Measurements from ENCODE around the gene CASKIN2.

Gene CASKIN2

GRCh38 chr17:75475144-75475835, 40.0 kb downstream of the CASKIN2 start:
- Mint-ChIP-seq H3K4me1 (ENCODE audit: low read depth) (no peaks in the 10 kb centered on the region), H3K4me3 (no peak overlapping the region), H3K36me3 (ENCODE audit: low read depth) (peaks cover 9% of the 10 kb centered on the region), H3K9me3 (no peaks in the 10 kb centered on the region), H3K27ac (no peak overlapping the region), H3K27me3 (ENCODE audit: low read depth) (no peaks in the 10 kb centered on the region)
- no peak for DNase-seq (ENCODE audit: low spot score)

DNA sequence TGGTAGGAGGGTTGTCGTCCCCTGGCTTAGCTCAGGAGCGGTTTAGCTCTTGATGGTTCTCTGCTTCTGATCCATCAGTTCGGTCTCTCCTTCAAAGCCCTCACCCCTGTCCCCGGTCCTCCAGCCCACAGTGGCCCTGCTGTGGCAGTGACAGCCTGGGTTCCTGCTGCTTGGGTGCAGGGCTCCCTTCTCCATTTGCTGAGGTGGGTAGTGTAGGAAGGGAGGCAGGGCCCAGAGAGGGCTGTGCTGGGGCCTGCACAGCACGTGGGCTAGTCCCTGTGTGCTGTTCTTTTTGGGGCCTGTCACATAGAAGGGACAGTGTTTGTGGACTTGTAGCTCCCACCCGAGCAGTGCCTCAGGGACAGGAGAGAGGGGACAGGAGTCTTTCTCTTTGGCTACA, 40.6 kb downstream of the CASKIN2 start:
- Mint-ChIP-seq H3K4me3 (no peak overlapping the region), H3K27ac (no peak overlapping the region), H3K27me3 (ENCODE audit: low read depth) (no peaks in the 10 kb centered on the region), H3K4me1 (ENCODE audit: low read depth) (no peaks in the 10 kb centered on the region), H3K36me3 (ENCODE audit: low read depth) (peaks cover 9% of the 10 kb centered on the region), H3K9me3 (no peaks in the 10 kb centered on the region)
- no peak for DNase-seq (ENCODE audit: low spot score)

GRCh38 chr17:75473246-75473645, 42.1 kb downstream of the CASKIN2 start:
- Mint-ChIP-seq H3K27ac (no peak overlapping the region), H3K36me3 (ENCODE audit: low read depth) (peaks cover 9% of the 10 kb centered on the region), H3K27me3 (ENCODE audit: low read depth) (no peaks in the 10 kb centered on the region), H3K9me3 (no peaks in the 10 kb centered on the region), H3K4me1 (ENCODE audit: low read depth) (no peaks in the 10 kb centered on the region), H3K4me3 (no peak overlapping the region)
- no peak for DNase-seq (ENCODE audit: low spot score)

DNA sequence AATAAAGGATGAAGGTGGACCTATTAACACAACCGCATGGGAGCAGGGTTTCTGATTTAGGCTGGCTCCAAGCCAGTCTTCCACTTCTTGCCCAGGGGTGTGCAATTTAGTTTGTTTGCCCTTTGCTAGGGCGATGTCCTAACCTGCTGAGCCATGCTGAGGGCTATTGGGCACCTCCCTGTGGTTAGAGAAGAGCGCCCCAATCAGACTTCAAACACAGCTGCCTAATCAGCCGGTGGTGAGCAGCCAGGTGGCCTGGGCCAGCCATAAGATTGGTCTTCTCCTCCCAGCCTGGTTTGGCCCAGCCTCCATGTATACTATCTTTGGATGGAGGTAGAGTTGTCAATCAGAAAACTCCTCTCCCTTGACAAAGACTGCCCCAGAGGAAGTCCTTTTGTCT, 43.2 kb downstream of the CASKIN2 start:
- H3K9me3 Mint-ChIP-seq: no peaks in the 10 kb centered on the region
- DNase-seq (ENCODE audit: low spot score): no peak
- peaks cover 9% of the 10 kb centered on the region for H3K36me3 Mint-ChIP-seq (ENCODE audit: low read depth)
- H3K27me3 Mint-ChIP-seq (ENCODE audit: low read depth): no peaks in the 10 kb centered on the region
- H3K4me1 Mint-ChIP-seq (ENCODE audit: low read depth): no peaks in the 10 kb centered on the region
- no peak overlapping the region for H3K4me3 Mint-ChIP-seq
- no peak overlapping the region for H3K27ac Mint-ChIP-seq

DNA sequence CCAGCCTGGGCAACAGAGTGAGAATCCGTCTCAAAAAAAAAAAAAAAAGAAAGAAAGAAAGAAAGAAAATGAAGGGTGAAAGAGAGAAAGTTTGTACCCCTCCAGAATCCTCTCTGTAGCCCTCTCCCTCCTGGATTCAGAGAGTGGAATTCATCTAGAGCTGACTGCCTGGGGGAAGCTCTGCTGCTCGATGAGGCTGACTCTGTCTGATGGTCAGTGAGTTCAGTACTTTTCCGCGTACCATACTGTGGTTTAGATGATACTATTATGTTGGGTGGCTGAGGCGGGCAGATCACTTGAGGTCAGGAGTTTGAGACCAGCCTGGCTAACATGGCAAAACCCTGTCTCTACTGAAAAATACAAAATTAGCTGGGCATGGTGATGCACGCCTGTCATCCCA, 44.1 kb downstream of the CASKIN2 start:
- H3K9me3 Mint-ChIP-seq: no peaks in the 10 kb centered on the region
- no peaks in the 10 kb centered on the region for H3K4me1 Mint-ChIP-seq (ENCODE audit: low read depth)
- H3K36me3 Mint-ChIP-seq (ENCODE audit: low read depth): peaks cover 8% of the 10 kb centered on the region
- H3K4me3 Mint-ChIP-seq: no peak overlapping the region
- H3K27ac Mint-ChIP-seq: no peak overlapping the region
- no peak for DNase-seq (ENCODE audit: low spot score)
- H3K27me3 Mint-ChIP-seq (ENCODE audit: low read depth): no peaks in the 10 kb centered on the region

DNA sequence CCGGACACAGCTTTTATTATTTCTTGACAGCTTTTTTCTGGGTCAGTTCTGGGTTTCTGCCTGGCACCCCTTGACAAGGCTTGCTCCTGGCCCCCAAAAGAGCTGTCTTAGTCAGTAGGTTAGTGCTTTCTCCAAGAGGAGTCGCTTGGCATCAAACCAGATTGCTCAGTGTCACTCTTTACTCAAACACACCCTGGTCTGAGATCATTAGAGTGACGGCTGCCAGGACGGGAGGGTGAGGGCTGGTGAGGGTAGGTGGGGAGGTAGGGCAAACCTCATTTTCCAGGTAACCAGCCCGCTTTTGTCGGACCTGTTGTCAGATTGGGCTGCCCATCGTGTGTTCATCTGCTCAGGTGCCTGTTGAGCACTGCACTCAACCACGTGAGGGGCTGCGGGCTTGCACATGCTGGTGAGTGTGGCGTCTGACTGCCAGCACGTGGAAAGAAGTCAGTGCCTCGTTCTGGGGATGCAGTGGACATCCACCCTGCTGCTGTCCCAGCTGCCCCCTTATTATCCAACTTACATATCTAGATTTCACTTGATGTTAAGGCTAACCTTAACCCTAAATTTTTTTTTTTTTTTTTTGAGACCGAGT, 46.5 kb downstream of the CASKIN2 start:
- H3K4me1 Mint-ChIP-seq (ENCODE audit: low read depth): no peaks in the 10 kb centered on the region
- H3K4me3 Mint-ChIP-seq: no peak overlapping the region
- DNase-seq (ENCODE audit: low spot score): no peak
- H3K9me3 Mint-ChIP-seq: no peaks in the 10 kb centered on the region
- peaks cover 10% of the 10 kb centered on the region for H3K36me3 Mint-ChIP-seq (ENCODE audit: low read depth)
- no peaks in the 10 kb centered on the region for H3K27me3 Mint-ChIP-seq (ENCODE audit: low read depth)
- H3K27ac Mint-ChIP-seq: no peak overlapping the region

GRCh38 chr17:75468291-75468754, 47.0 kb downstream of the CASKIN2 start:
- DNase-seq (ENCODE audit: low spot score): no peak
- no peaks in the 10 kb centered on the region for H3K27me3 Mint-ChIP-seq (ENCODE audit: low read depth)

DNA sequence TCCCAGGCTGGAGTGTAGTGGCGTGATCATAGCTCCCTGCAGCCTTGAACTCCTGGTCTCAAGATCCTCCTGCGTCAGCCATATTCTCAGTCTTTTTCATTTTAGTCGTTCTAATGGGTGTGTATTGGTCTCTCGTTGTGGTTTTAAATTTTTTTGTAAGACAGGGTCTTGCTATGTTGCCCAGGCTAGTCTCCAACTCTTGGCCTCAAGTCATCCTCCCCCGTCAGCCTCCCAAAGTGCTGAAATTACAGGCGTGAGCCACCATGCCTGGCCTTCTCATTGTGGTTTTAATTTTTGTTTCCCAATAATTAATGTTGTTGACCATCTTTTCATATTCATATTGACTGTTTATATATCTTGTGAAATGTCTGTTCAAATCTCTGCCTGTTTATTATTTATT, 50.3 kb downstream of the CASKIN2 start:
- Mint-ChIP-seq H3K4me3 (no peak overlapping the region), H3K27ac (no peak overlapping the region)
- no peak for DNase-seq (ENCODE audit: low spot score)

More at GRCh38 chr17:75468291-75468754, 47.0 kb downstream of the CASKIN2 start:
- Mint-ChIP-seq H3K9me3 (no peaks in the 10 kb centered on the region), H3K4me1 (ENCODE audit: low read depth) (peaks cover 1% of the 10 kb centered on the region), H3K36me3 (ENCODE audit: low read depth) (peaks cover 10% of the 10 kb centered on the region), H3K27ac (no peak overlapping the region), H3K4me3 (no peak overlapping the region)

DNA sequence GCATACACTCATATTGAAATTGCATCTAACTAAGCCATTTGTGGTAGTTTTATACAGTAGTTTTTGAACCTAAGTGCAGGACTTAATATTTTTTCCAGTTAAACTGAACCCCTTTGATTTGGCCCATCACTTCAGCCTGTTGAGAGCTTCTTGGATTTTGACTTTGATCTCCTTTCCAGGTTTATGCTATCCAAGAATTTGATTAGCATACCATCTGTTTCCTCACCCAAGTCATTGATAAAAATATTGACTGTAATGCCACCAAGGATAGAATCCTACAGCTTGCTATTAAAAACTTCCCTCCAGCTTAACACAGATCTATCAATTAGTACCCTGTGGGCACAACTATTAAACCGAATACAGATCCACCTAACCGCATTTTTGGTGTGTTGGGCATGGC, 51.7 kb downstream of the CASKIN2 start:
- Mint-ChIP-seq H3K9me3 (no peaks in the 10 kb centered on the region), H3K4me3 (no peak overlapping the region), H3K36me3 (ENCODE audit: low read depth) (peaks cover 8% of the 10 kb centered on the region), H3K4me1 (ENCODE audit: low read depth) (peaks cover 11% of the 10 kb centered on the region), H3K27me3 (ENCODE audit: low read depth) (no peaks in the 10 kb centered on the region), H3K27ac (no peak overlapping the region)
- no peak for DNase-seq (ENCODE audit: low spot score)

More for the DNA sequence above, 50.3 kb downstream of the CASKIN2 start:
- H3K27me3 Mint-ChIP-seq (ENCODE audit: low read depth): no peaks in the 10 kb centered on the region
- no peaks in the 10 kb centered on the region for H3K9me3 Mint-ChIP-seq
- peaks cover 8% of the 10 kb centered on the region for H3K36me3 Mint-ChIP-seq (ENCODE audit: low read depth)
- peaks cover 4% of the 10 kb centered on the region for H3K4me1 Mint-ChIP-seq (ENCODE audit: low read depth)

DNA sequence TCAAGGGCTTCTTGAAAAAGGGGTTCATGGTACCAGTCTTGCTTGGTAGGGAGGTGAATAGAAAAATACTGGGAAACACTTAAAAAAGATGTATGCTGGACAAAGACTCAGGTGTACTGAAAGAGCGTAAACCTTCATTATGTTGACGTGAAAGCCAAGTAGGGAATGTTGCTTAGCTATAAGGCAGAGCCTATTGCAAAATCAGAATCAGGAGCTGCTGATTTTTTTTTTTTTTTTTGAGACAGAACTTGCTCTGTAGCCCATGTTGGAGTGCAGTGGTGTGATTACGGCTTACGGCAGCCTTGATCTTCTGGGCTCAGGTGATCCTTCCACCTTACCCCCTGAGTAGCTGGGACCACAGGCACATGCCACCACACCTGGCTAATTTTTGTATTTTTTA, 55.0 kb downstream of the CASKIN2 start:
- Mint-ChIP-seq H3K9me3 (no peaks in the 10 kb centered on the region), H3K36me3 (ENCODE audit: low read depth) (peaks cover 3% of the 10 kb centered on the region), H3K27me3 (ENCODE audit: low read depth) (no peaks in the 10 kb centered on the region), H3K4me3 (no peak overlapping the region), H3K27ac (no peak overlapping the region), H3K4me1 (ENCODE audit: low read depth) (peaks cover 28% of the 10 kb centered on the region)
- no peak for DNase-seq (ENCODE audit: low spot score)

DNA sequence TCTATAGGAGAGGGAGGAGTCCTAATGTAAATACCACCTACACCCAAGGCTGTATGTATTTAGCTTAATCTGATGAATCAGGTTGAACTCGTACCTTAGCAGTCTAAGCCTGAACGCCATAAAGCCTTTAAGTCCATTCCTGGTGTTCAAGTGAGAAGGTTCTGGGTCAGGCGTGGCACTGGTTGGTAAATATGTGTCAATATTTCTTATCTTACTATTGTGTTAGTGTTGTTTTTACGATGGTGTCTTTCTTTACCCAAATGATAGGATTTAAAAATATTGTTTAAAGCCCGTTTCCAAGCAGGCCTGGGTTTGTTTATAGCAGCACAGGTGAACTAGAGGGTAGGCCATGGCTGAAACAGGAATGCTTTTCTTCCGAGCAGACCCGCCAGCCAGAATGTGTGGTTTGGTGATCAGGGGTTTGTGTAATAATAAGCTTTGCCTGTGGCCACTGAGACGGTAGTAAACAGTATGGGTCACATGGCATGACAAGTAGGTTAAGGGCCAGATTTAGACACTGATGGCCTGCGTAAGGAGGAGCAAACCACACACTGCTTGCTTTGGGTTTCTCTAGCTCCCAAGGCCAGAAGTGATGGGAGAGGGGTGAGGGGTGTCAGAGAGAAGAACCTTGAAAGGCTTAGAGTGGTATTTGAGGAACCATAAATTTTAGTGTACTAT, 55.6 kb downstream of the CASKIN2 start:
- Mint-ChIP-seq H3K9me3 (no peaks in the 10 kb centered on the region), H3K4me1 (ENCODE audit: low read depth) (peaks cover 28% of the 10 kb centered on the region), H3K36me3 (ENCODE audit: low read depth) (peaks cover 3% of the 10 kb centered on the region), H3K27ac (no peak overlapping the region), H3K4me3 (no peak overlapping the region), H3K27me3 (ENCODE audit: low read depth) (no peaks in the 10 kb centered on the region)
- DNase-seq (ENCODE audit: low spot score): no peak

- Mint-ChIP-seq H3K4me1 (ENCODE audit: low read depth) (peaks cover 31% of the 10 kb centered on the region), H3K9me3 (no peaks in the 10 kb centered on the region), H3K4me3 (no peak overlapping the region), H3K27me3 (ENCODE audit: low read depth) (no peaks in the 10 kb centered on the region), H3K36me3 (ENCODE audit: low read depth) (peaks cover 3% of the 10 kb centered on the region), H3K27ac (no peak overlapping the region)
- no peak for DNase-seq (ENCODE audit: low spot score)
Measured at GRCh38 chr17:75459246-75459589, 56.1 kb downstream of the CASKIN2 start.

GRCh38 chr17:75457047-75457654, 58.2 kb downstream of the CASKIN2 start:
- H3K27ac Mint-ChIP-seq: peak overlapping the region; percentile 91
- no peaks in the 10 kb centered on the region for H3K27me3 Mint-ChIP-seq (ENCODE audit: low read depth)
- peaks cover 35% of the 10 kb centered on the region for H3K4me1 Mint-ChIP-seq (ENCODE audit: low read depth)
- peak overlapping the region; percentile 94 for H3K4me3 Mint-ChIP-seq
- H3K9me3 Mint-ChIP-seq: no peaks in the 10 kb centered on the region
- no peak for DNase-seq (ENCODE audit: low spot score)
- peaks cover 3% of the 10 kb centered on the region for H3K36me3 Mint-ChIP-seq (ENCODE audit: low read depth)

DNA sequence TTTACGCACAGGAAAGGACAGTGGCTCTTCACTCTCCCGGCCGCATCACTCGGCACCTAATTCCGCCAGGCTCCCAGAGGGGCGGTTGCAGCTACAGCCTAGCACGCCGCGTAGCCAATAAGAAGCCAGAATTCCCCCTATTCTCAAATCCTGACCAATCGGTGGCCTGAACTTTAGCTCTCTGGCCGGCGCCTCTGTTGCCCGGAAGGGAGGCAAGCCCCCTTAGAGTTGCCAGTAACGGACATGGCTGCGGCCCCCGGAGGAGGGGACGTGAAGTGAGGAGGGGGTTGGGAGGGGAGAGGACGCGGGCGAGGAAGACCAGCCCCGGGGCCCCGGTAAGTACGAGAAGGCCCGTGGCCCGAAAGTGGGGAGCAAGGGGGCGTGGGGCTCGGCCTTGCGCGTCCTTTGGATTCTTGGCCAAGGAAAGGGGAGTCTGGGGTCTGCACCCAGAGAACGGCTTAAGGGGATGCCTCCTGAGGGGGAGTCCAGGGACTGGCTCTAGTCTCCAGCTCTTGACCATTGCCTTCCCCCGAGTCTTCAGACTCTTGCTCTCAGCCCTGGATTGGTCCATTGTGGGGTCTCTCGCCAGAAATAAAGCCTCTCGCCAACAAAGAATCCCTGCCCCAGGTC, 58.8 kb downstream of the CASKIN2 start, which contains the start of gene TMEM94:
Gene TMEM94, plus strand, starts transcription at position 219 of the 630 bp plus-strand sequence. CDS start 15,271 bp downstream, outside the sequence.
- DNase-seq (ENCODE audit: low spot score): peak; percentile 90
- H3K36me3 Mint-ChIP-seq (ENCODE audit: low read depth): peaks cover 3% of the 10 kb centered on the region
- H3K4me1 Mint-ChIP-seq (ENCODE audit: low read depth): peaks cover 35% of the 10 kb centered on the region
- H3K27ac Mint-ChIP-seq: peak within 1 kb of the TSS; percentile 91
- no peaks in the 10 kb centered on the region for H3K9me3 Mint-ChIP-seq
- H3K4me3 Mint-ChIP-seq: peak within 1 kb of the TSS; percentile 94
- H3K27me3 Mint-ChIP-seq (ENCODE audit: low read depth): no peaks in the 10 kb centered on the region
